ENCODE results near the gene INMT. TPM values are rescaled to one million over a fixed set of nuclear protein-coding genes. Genes with fewer than 3 reads are reported as not detected.

The INMT gene
- total and polyA plus RNA-seq, 2 of the 8 experiments (the other 6 are each of a cell fraction or from before 2014, with no cell fraction given), result 0.60 to 0.94 TPM

- H3K23me2 ChIP-seq (ENCODE audit: low read depth, low read length), result no peaks in the 10 kb centered on the region
- FAIRE-seq (peak; percentile 92), DNase-seq (ENCODE audit: low read depth in 1 of 2, low spot score in 2 of 2) (peak in 1 of 2 experiments; percentile 97)
- H2BK5ac ChIP-seq (ENCODE audit: low read depth, low read length), result no peak overlapping the region
- 50% methylated on average over 14 of the region's 14 CpGs; no CpG with 5 or more reads in 1 of the 2 experiments for WGBS, 2 experiments (ENCODE audit: extremely low coverage in 1 of 2, insufficient coverage in 1 of 2, insufficient read length in 1 of 2, insufficient replicate concordance in 2 of 2, low coverage in 1 of 2, low lambda C conversion rate in 2 of 2, missing lambda C conversion rate in 1 of 2)
- no peak overlapping the region for H3K14ac ChIP-seq (ENCODE audit: insufficient read length)
- H2BK12ac ChIP-seq (ENCODE audit: low read depth, low read length), result no peak overlapping the region
- H4K5ac ChIP-seq (ENCODE audit: insufficient read length, low read depth, low read length), result no peak overlapping the region
- no peaks in the 10 kb centered on the region; a peak in 1 of 7 replicates for H3K4me1 ChIP-seq (replicated peaks in 1 of 4; ENCODE audit: control insufficient read depth in 3 of 4, insufficient read depth in 4 of 4, low read length in 3 of 4)
- no peak overlapping the region for H2AK5ac ChIP-seq (ENCODE audit: low read depth, low read length)
- no peak overlapping the region for H3K56ac ChIP-seq (replicated peaks; ENCODE audit: insufficient read length, low read depth, low read length)
- H3K18ac ChIP-seq (ENCODE audit: extremely low read depth, low read length), result no peak overlapping the region
- H3K27ac ChIP-seq (ENCODE audit: low read depth, low read length), result no peak overlapping the region
- no peaks in the 10 kb centered on the region for H4K20me1 ChIP-seq (replicated peaks in 1 of 2; ENCODE audit: control insufficient read depth in 1 of 2, insufficient read depth in 2 of 2, low read length in 2 of 2)
- no peak overlapping the region for H3K4ac ChIP-seq (replicated peaks; ENCODE audit: insufficient read length, low read depth, low read length)
- ChIA-PET POLR2A (ENCODE audit: partially characterized antibody) (interaction anchor here (1.1 to 2.0 kb wide), 4 partner anchors 11 to 117 kb away, joined by 3 to 7 read pairs (median 6); partner anchors contain the start of gene CRHR2), CTCF (ENCODE audit: partially characterized antibody) (interaction anchor here (0.6 to 9.5 kb wide), 51 partner anchors 10 to 1718 kb away, joined by 3 to 162 read pairs (median 7); partner anchors contain the start of genes CRHR2 and INMT)
- no peak overlapping the region for H4K91ac ChIP-seq (replicated peaks; ENCODE audit: insufficient read length, low read length)
- H3K23ac ChIP-seq (ENCODE audit: insufficient read length), result no peak overlapping the region
- H3K9ac ChIP-seq (replicated peaks in 1 of 4; ENCODE audit: extremely low read depth in 1 of 4, low read depth in 3 of 4, low read length in 3 of 4), result no peak overlapping the region
- no peak overlapping the region for H3K4me2 ChIP-seq (ENCODE audit: insufficient read depth in 1 of 2, low read depth in 2 of 2, low read length in 2 of 2)
- 0 out of 2 replicates have a peak overlapping the region, but pooled peaks have one; percentile 37 for H2AFZ ChIP-seq (ENCODE audit: low read length)
- H2BK15ac ChIP-seq (ENCODE audit: low read length), result no peak overlapping the region
- H3K4me3 ChIP-seq (ENCODE audit: extremely low read depth in 1 of 4, insufficient read depth in 2 of 4, low read depth in 3 of 4, low read length in 4 of 4), result no peak overlapping the region
- no peaks in the 10 kb centered on the region for H3K9me3 ChIP-seq (ENCODE audit: insufficient read depth in 2 of 2, low read depth in 1 of 2, low read length in 1 of 2)
- no peak overlapping the region for H2BK120ac ChIP-seq (replicated peaks; ENCODE audit: low read depth, low read length)
- H2BK20ac ChIP-seq (ENCODE audit: low read length), result no peak overlapping the region
- no peaks in the 10 kb centered on the region for H3K79me1 ChIP-seq (ENCODE audit: low read depth, low read length)
- H3K79me2 ChIP-seq (ENCODE audit: control insufficient read depth in 1 of 2, insufficient read depth in 2 of 2, low read length in 2 of 2), result no peaks in the 10 kb centered on the region
- no peaks in the 10 kb centered on the region for H3K27me3 ChIP-seq (replicated peaks in 1 of 4; ENCODE audit: control insufficient read depth in 3 of 4, extremely low read depth in 1 of 4, insufficient read depth in 3 of 4, low read length in 3 of 4)
- peak overlapping the region; percentile 35; the same call in 1 of the 2 replicates for H4K8ac ChIP-seq (ENCODE audit: extremely low read depth, insufficient read depth, low read length)
- H3K36me3 ChIP-seq (ENCODE audit: control insufficient read depth in 2 of 4, insufficient read depth in 4 of 4, low read length in 3 of 4), result no peaks in the 10 kb centered on the region
- TF ChIP-seq CTCF (IDR thresholded peaks at IDR 0.05; ENCODE audit: control extremely low read depth in 1 of 3, insufficient read depth in 1 of 3, low read depth in 1 of 3, low read length in 3 of 3) (peak; percentile 96 to 99 (median 99)), GTF2F1 (IDR thresholded peaks at IDR 0.05; ENCODE audit: borderline replicate concordance, low read depth, low read length) (no peak), GABPA (IDR thresholded peaks at IDR 0.05; ENCODE audit: borderline replicate concordance, insufficient read depth, low read length) (0 out of 2 replicates have a peak, but pooled peaks have one; percentile 55), RAD21 (IDR thresholded peaks at IDR 0.05 in 1 of 2, conservative IDR thresholded peaks at IDR 0.05 in 1 of 2; ENCODE audit: low read depth in 2 of 2, low read length in 2 of 2) (peak; percentile 99), JUND (IDR thresholded peaks at IDR 0.05; ENCODE audit: low read length) (no peak), POU5F1 (IDR thresholded peaks at IDR 0.05; ENCODE audit: low read depth, low read length) (no peak), MAX (IDR thresholded peaks at IDR 0.05) (peak; percentile 58), MAFK (IDR thresholded peaks at IDR 0.05; ENCODE audit: low read depth, low read length) (no peak), BACH1 (IDR thresholded peaks at IDR 0.05; ENCODE audit: low read length) (no peak)
Observed at GRCh38 chr7:30740417-30741181, 11.3 kb upstream of the INMT start.
